CD4-positive, alpha-beta T cell treated with Interleukin-2 at 100 ng/mL for 4 hours (primary cell): ENCODE results near the gene CDK11A.

Experiments
- DNase-seq: peaks from one replicate; pipeline ENCODE4 v3.0.0-alpha.2; 2020; ENCODE audit warnings: low spot score

The CDK11A gene

DNA sequence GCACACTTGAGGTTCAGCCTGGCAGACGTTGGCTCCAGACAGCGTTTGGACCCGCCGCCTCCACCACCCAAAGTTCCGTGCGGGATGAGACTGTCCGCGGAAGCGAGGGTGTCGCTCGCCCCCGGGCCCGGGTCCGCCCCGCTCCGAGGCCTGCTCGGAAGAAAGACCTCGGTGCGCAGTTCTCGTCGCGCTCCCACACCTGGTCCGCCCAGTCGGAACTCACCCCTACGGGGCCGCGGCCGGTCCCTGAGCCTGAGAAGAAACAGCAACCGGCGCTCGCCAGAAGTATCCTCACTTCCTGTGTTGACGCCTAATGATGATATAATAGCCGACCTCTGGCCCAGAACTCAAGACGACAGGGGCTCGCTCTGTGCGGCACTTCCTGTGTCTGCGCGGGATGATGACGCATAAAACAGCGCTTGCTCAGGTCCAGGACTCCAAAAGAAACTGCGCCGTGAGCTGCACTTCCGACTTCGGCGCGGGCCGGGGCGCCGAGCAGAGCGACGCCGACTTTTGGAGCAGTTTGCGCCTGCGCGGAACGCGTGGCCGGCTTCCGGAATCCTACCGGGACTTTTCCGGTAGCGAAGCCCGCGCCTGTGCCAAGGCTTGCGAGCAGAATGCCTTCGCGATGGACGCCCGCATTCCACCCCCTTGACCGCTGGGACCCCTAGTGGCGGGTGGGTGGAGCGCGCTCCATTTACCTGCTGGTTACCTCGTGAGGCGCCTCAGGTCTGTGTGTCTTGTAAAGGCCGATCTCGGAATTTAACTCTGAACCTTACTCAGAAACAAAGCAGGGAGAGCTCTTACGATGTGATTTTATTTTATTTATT, at the start of gene CDK11A:
Gene CDK11A, minus strand, starts transcription at position 323 of the 830 bp plus-strand sequence. CDS start 1,539 bp downstream, outside the sequence.
- DNase-seq: peak; percentile 98

- no peak for DNase-seq
Measured at GRCh38 chr1:1773874-1774273, 49.7 kb upstream of the CDK11A start.

- no peak for DNase-seq
Measured at GRCh38 chr1:1771096-1771495, 46.9 kb upstream of the CDK11A start.

- no peak for DNase-seq
Measured at GRCh38 chr1:1770102-1770501, 45.9 kb upstream of the CDK11A start.

DNA sequence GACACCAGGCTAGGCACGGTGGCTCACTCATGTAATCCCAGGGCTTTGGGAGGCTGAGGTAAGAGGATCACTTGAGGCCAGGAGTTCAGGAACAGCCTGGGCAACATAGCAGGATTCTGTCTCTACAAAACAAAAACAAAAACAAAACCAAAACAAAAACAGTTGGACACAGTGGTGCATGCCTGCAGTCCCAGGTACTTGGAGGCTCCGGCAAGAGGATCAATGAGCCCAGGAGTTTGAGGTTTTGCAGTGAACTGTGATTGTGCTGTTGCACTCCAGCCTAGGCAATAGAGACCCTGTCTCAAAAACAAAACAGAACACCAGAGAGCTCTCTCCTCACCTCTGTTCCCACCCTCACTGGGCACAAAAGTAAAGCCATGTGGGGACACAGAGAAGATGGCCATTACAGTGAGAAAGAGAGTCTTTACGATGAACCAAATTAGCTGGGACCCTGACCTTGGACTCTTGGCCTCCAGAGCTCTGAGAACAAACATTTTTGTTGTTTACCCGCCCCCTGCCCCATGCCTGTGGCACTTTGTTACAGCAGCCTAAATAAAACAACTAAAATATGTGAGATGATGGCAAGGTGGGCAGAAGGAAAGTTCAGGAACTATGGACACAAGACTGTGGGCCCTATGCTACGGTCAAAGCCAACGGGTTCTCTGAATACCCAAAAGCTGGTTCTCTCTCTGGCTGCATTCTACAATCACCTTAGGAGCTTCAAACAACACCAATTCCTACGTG, 44.3 kb upstream of the CDK11A start:
- DNase-seq: no peak

- no peak for DNase-seq
Measured at GRCh38 chr1:1764876-1765470, 40.8 kb upstream of the CDK11A start.

- DNase-seq: no peak
Measured at GRCh38 chr1:1763657-1764621, 39.8 kb upstream of the CDK11A start.

DNA sequence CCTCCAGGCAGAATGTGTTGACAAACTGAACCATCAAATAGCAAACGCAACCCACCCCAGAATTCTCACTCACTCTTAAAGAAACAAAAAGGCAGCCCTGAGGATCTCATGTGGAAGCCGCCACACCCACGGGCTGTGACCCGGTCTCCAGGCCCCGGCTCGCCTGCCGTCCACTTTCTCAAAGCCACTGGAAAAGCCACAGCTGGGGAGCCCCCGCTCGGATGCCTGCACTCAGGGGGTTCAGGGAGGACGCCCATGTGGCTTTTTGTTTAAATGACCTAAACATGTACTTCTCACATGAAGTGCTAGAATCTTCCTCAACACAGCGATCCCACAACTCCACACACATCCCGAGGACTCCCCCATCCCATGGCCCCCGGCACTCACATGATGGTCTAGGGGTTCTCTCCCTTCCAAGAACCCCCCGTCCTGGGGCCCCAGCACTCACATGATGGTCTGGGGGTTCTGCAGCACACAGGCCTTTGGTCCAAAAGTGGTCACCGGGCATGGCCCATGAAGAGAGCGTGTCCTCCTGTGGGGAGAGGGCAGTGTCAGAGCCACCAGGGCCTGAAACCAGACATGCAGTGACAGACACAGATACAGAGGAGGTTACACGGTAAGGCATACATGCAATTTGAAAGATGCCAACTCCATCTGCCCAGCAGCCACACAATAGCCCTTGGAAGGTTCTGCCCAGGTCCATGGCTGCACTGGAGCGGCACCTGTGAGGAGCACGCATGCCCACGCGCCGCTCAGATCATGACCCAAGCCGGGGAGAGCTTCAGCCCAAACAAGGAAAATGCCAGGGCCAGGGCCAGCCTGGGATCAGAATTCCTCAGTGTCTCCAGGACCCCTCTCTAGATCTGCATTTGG, 37.6 kb upstream of the CDK11A start:
- DNase-seq: no peak

DNA sequence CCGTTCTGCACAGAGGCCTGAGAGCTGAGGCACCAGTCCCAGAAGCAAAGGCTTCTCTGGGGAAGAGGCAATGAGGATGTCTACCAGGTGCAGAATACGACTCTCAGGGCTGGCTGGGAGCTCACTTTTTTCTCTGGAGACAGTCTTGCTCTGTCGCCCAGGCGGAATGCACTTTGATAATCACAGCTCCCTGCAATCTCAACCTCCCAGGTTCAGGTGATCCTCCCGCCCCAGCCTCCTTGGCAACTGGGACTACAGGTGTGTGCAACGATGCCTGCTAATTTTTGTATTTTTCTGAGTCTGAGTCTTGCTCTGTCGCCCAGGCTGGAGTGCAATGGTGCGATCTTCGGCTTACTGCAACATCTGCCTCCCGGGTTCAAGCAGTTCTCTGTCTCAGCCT, 36.6 kb upstream of the CDK11A start:
- DNase-seq: no peak

GRCh38 chr1:1760345-1760650, 36.1 kb upstream of the CDK11A start:
- no peak for DNase-seq

DNA sequence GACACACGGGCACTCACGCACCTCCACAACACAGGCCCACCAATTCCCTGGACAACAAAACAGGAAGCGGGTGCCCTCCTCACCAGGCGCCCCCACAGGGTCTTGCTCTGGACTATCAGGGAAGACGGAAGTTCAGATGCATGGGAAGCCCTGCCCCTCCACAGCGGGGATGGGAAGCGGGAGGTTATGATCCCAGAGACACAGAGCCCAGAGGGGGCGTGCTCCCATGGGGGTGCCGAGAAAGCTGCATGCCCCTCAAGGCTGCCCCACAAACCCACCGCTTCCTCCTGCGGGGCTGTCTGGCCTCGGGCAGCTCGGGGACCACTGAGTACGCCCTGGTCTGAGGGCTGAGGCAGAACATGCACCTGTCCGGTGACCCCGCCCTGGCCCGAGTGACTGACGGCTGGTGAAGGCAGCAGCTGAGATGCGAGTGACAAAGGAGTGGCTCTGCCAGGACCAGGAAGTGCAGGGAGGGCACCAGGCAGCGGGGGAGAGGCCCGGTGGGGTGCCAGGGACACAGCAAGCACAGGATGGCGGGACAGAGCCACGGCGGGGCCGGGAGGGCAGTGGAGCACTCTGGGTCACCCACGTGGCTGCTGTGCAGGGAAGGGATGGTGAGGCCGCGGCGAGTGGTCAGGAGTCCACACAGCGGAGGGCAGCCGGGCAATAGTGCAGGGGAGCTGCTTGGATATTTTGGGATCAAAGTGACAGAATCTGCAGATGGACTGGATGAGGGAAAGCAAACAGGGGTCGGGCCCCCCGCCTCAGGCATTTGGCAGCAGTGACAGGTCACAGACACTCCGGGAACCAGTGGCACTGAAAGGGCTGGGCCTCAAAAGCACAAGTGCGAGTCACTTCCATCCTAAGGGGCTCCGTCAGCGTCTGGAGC, 35.5 kb upstream of the CDK11A start:
- no peak for DNase-seq

- no peak for DNase-seq
Measured at GRCh38 chr1:1758692-1759455, 34.7 kb upstream of the CDK11A start.

DNA sequence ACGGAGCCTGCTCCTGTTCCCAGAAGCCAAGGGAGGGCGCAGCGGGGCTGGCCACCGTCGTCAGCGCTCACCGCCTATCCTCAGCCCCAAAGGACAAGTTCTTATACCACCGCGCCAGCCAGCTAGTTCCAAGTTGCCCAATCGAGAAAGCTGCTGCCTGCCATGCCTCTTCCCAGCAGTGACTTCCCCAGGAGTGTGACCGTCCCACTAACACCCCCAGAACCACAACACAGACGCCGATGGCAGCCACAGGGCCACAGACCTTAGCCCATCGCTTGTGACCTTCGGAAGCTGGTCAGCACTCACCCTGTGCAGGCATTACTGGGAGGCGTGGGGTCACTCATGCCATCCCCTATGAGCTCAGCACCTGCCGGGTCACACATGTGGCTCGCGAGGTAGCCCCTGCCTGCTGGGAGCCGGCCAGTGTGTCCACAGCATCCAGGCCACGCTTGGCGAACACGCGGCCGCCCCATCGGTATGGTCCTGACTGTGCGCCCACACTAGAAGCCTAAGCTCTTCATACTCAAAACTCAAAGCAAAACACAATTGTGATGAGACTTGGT, 34.0 kb upstream of the CDK11A start:
- DNase-seq: no peak

DNA sequence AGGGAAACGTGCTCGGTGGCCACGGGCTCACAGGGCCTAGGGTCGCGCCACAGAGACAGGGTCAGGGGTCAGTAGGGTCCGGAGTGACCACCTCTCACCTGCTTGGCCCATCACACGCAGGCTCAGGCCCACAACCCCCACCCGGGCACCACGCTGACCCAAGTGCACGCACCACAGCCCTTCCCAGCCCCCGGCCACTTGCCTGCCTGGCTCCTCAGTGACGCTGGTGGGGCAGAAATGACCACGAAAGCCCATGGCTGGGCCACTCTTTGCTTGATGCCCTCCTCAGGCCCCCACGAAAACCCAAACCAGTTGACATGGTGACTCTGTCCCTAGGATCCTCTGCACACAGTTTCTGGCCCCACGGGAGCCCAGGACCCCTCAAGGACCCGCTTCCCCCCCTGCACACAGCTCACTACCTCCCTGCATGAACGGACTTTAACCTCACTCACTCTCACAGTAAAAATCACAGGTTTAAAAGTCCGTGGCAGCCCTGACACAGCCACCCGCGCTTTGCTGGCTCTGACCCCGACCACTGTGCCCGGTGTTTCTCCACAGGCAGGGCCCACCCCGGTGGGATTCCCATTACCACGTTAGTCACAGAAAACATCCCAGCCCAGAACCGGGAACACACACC, 33.4 kb upstream of the CDK11A start:
- DNase-seq: no peak

GRCh38 chr1:1756661-1757421, 32.7 kb upstream of the CDK11A start:
- DNase-seq: no peak

GRCh38 chr1:1755852-1756251, 31.7 kb upstream of the CDK11A start:
- no peak for DNase-seq

- DNase-seq: no peak
Measured at GRCh38 chr1:1755426-1755825, 31.3 kb upstream of the CDK11A start.
